ENCODE data around the gene MARVELD3.

The MARVELD3 gene

DNA sequence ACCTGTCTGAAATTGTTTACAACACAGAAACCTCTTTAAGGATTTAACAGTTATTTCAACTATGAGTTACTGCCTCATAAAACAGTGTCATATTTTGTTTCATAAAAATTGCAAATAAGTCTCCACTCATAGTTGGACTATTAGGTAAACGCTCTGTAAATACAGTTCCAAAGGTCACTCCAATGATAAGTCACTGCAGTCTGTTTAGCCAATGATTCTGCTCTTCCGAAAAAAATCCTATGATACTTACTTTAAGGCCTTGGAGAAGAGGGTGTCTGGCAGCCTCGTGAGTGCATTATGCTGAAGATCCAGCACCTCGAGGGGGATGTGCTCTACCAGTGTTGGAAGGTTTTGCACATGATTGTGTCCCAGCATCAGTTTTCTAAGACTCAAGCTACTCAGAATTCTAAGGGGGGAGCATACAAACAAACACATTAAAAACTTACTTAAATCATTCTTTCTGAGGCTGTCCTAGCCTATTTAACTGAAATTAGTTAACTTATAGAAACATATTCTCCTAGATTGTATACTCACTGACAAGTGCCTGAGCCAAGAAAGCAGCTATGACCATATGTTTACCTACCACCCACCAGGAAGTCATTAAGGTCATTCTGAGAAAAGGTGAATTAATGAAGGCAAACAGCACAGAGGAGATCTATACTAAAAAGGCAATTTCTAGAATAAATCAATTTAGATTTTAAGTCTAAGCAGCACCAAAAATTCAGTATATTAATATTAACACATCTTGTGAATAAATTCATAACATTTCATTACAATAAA lies 41.1 kb downstream of the MARVELD3 start:
- Histone ChIP-seq H2AFZ (no peak overlapping the region), H3K79me2 (no peaks in the 10 kb centered on the region), H3K4me2 (ENCODE audit: low read length) (no peak overlapping the region), H3K36me3 (ENCODE audit: control insufficient read depth, insufficient read depth, low read length) (no peaks in the 10 kb centered on the region), H3K9me3 (ENCODE audit: control insufficient read depth, low read length) (no peaks in the 10 kb centered on the region), H3K4me3 (ENCODE audit: low read depth, low read length) (no peak overlapping the region), H3K27me3 (ENCODE audit: control insufficient read depth, insufficient read depth, low read length) (no peaks in the 10 kb centered on the region), H3K9ac (no peak overlapping the region), H3K27ac (no peak overlapping the region), H3K4me1 (peaks cover 6% of the 10 kb centered on the region)
- TF ChIP-seq, protein P1, sequence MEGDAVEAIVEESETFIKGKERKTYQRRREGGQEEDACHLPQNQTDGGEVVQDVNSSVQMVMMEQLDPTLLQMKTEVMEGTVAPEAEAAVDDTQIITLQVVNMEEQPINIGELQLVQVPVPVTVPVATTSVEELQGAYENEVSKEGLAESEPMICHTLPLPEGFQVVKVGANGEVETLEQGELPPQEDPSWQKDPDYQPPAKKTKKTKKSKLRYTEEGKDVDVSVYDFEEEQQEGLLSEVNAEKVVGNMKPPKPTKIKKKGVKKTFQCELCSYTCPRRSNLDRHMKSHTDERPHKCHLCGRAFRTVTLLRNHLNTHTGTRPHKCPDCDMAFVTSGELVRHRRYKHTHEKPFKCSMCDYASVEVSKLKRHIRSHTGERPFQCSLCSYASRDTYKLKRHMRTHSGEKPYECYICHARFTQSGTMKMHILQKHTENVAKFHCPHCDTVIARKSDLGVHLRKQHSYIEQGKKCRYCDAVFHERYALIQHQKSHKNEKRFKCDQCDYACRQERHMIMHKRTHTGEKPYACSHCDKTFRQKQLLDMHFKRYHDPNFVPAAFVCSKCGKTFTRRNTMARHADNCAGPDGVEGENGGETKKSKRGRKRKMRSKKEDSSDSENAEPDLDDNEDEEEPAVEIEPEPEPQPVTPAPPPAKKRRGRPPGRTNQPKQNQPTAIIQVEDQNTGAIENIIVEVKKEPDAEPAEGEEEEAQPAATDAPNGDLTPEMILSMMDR (IDR thresholded peaks at IDR 0.05), result no peak

DNA sequence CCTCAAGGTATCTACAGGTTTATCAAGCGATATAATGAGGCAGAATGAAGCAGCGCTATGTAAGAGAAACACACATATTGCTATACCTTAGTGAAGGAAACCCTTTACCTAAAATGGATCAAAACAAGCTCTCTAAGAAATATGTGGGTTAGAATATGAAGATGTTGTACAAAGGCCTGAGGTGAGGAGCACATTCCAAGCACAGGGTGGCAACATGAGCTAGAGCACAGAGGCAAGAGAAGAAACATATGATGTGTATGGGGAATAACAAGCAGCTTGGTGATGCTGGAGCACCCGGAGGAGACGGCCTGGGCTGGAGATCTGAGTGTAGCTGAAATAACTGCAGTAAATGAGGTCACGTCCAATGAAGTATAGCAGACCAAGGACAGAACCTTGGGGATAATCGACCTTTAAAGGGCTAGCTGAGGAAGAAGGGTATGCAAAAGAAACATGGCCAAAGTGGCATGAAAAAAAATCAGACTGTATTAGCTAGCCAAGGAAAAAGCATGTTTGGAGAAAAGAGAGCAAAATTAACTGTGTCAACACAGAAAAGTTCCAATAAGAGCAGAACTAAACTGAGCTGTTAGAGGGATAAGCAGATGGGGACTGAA lies 44.0 kb downstream of the MARVELD3 start:
- H3K9me3 ChIP-seq (ENCODE audit: control insufficient read depth, low read length), result no peaks in the 10 kb centered on the region
- H2AFZ ChIP-seq, result no peak overlapping the region
- no peaks in the 10 kb centered on the region for H3K27me3 ChIP-seq (ENCODE audit: control insufficient read depth, insufficient read depth, low read length)
- no peaks in the 10 kb centered on the region for H3K4me1 ChIP-seq
- H3K4me3 ChIP-seq (ENCODE audit: low read depth, low read length), result no peak overlapping the region
- no peak overlapping the region for H3K27ac ChIP-seq
- no peak overlapping the region for H3K4me2 ChIP-seq (ENCODE audit: low read length)
- H3K36me3 ChIP-seq (ENCODE audit: control insufficient read depth, insufficient read depth, low read length), result no peaks in the 10 kb centered on the region
- TF ChIP-seq, protein P1 (IDR thresholded peaks at IDR 0.05), result no peak
- H3K79me2 ChIP-seq, result no peaks in the 10 kb centered on the region
- H3K9ac ChIP-seq, result no peak overlapping the region

GRCh38 chr16:71670537-71670936 lies 44.6 kb downstream of the MARVELD3 start:
- TF ChIP-seq, protein P1 (IDR thresholded peaks at IDR 0.05), result no peak
- H3K9ac ChIP-seq, result no peak overlapping the region
- H2AFZ ChIP-seq, result no peak overlapping the region
- H3K9me3 ChIP-seq (ENCODE audit: control insufficient read depth, low read length), result no peaks in the 10 kb centered on the region
- no peak overlapping the region for H3K4me3 ChIP-seq (ENCODE audit: low read depth, low read length)
- no peaks in the 10 kb centered on the region for H3K4me1 ChIP-seq
- H3K27ac ChIP-seq, result no peak overlapping the region
- no peaks in the 10 kb centered on the region for H3K79me2 ChIP-seq
- H3K27me3 ChIP-seq (ENCODE audit: control insufficient read depth, insufficient read depth, low read length), result no peaks in the 10 kb centered on the region
- H3K4me2 ChIP-seq (ENCODE audit: low read length), result no peak overlapping the region
- H3K36me3 ChIP-seq (ENCODE audit: control insufficient read depth, insufficient read depth, low read length), result no peaks in the 10 kb centered on the region

GRCh38 chr16:71671165-71671564 lies 45.2 kb downstream of the MARVELD3 start:
- H3K4me3 ChIP-seq (ENCODE audit: low read depth, low read length), result no peak overlapping the region
- no peaks in the 10 kb centered on the region for H3K79me2 ChIP-seq
- no peaks in the 10 kb centered on the region for H3K9me3 ChIP-seq (ENCODE audit: control insufficient read depth, low read length)
- no peaks in the 10 kb centered on the region for H3K27me3 ChIP-seq (ENCODE audit: control insufficient read depth, insufficient read depth, low read length)
- H3K36me3 ChIP-seq (ENCODE audit: control insufficient read depth, insufficient read depth, low read length), result no peaks in the 10 kb centered on the region
- no peak overlapping the region for H3K9ac ChIP-seq
- H2AFZ ChIP-seq, result no peak overlapping the region
- H3K4me2 ChIP-seq (ENCODE audit: low read length), result no peak overlapping the region
- no peaks in the 10 kb centered on the region for H3K4me1 ChIP-seq
- no peak overlapping the region for H3K27ac ChIP-seq
- TF ChIP-seq, protein P1 (IDR thresholded peaks at IDR 0.05), result no peak
